IMR-90 (cell line): ENCODE data around the gene TXNDC5. TPM values are rescaled to one million over a fixed set of nuclear protein-coding genes. Genes with fewer than 3 reads are reported as not detected.

ENCODE experiments used
- ATAC-seq: fragments of 200-7000 bp; cut with Tn5 transposase; 2 replicates; pipeline ENCODE4 v1.9.1; 2020; ENCODE audit warnings: low read depth, mild to moderate bottlenecking, moderate library complexity
- BruUV-seq: library from RNA; stranded (reverse); fragments of 400-500 nt; replicated peaks from 2 replicates; lab custom pipeline; 2021; lab: Mats Ljungman, UMichigan
- CTCF ChIA-PET: fragments of 300-600 bp; formaldehyde crosslinking; extraction: SDS; loops from one replicate; lab custom pipeline; 2021; ENCODE audit warnings: antibody characterized with exemption; lab: Yijun Ruan, JAX
- POLR2A ChIA-PET: fragments of 300-600 bp; sonication (Branson Sonifier 250); formaldehyde crosslinking; loops from one replicate; lab custom pipeline; 2022; ENCODE audit warnings: antibody characterized with exemption; ENCODE audit not compliant: unreplicated experiment; lab: Charles Lee
- DNase-seq: peaks from one replicate; pipeline ENCODE4 v3.0.0; 2013
- H2AFZ ChIP-seq: replicated peaks from 2 replicates; pipeline ENCODE3; 2013; ENCODE audit warnings: low read length, mild to moderate bottlenecking; ENCODE audit not compliant: poor library complexity
- H2AK5ac ChIP-seq: 2 replicates; pipeline ENCODE4 v1.6.1; 2013; ENCODE audit warnings: low read depth, low read length, inconsistent platforms
- H2AK9ac ChIP-seq: replicated peaks from 2 replicates; pipeline ENCODE3; 2013; ENCODE audit warnings: mild to moderate bottlenecking, low read depth, low read length, moderate library complexity; ENCODE audit not compliant: poor library complexity
- H2BK120ac ChIP-seq: 2 replicates; pipeline ENCODE4 v1.6.1; 2013; ENCODE audit warnings: low read depth, low read length, inconsistent platforms
- H2BK15ac ChIP-seq: 3 replicates; pipeline ENCODE4 v1.6.1; 2013; ENCODE audit warnings: low read depth, low read length, inconsistent platforms
- H2BK20ac ChIP-seq: 2 replicates; pipeline ENCODE4 v1.6.1; 2013; ENCODE audit warnings: low read depth, mild to moderate bottlenecking, inconsistent platforms, low read length, moderate library complexity
- H2BK5ac ChIP-seq: 2 replicates; pipeline ENCODE4 v1.6.1; 2013; ENCODE audit warnings: mild to moderate bottlenecking, low read depth, low read length, inconsistent platforms; ENCODE audit not compliant: poor library complexity, severe bottlenecking
- H3K14ac ChIP-seq: replicated peaks from 2 replicates; pipeline ENCODE4 v1.6.1; 2013; ENCODE audit warnings: low read depth, low read length, inconsistent platforms
- H3K18ac ChIP-seq: 2 replicates; pipeline ENCODE4 v1.6.1; 2013; ENCODE audit warnings: low read depth, low read length, control low read depth
- H3K23ac ChIP-seq: 2 replicates; pipeline ENCODE4 v1.6.1; 2013; ENCODE audit warnings: low read depth, low read length, inconsistent platforms
- H3K27ac ChIP-seq: 2 replicates; pipeline ENCODE4 v1.5.1; 2013; ENCODE audit warnings: mild to moderate bottlenecking, control low read depth, low read length; ENCODE audit not compliant: insufficient read depth
- H3K27me3 ChIP-seq: 2 replicates; pipeline ENCODE4 v1.6.1; 2013; ENCODE audit warnings: low read length; ENCODE audit not compliant: control insufficient read depth, insufficient read depth
- H3K36me3 ChIP-seq: 2 replicates; pipeline ENCODE4 v1.6.1; 2013; ENCODE audit warnings: low read length, mixed read lengths; ENCODE audit not compliant: control insufficient read depth, insufficient read depth
- H3K4ac ChIP-seq: 2 replicates; pipeline ENCODE4 v1.6.1; 2013; ENCODE audit warnings: low read depth, low read length, inconsistent platforms
- H3K4me1 ChIP-seq: 2 replicates; pipeline ENCODE4 v1.6.1; 2013; ENCODE audit warnings: low read length, mixed read lengths; ENCODE audit not compliant: control insufficient read depth, insufficient read depth
- H3K4me2 ChIP-seq: 2 replicates; pipeline ENCODE4 v1.6.1; 2013; ENCODE audit warnings: low read depth, mild to moderate bottlenecking, control low read depth, low read length, moderate library complexity
- H3K4me3 ChIP-seq: 2 replicates; pipeline ENCODE4 v1.5.1; 2013; ENCODE audit warnings: low read depth, mild to moderate bottlenecking, control low read depth, low read length, moderate library complexity; ENCODE audit not compliant: insufficient read depth
- H3K56ac ChIP-seq: 2 replicates; pipeline ENCODE4 v1.6.1; 2013; ENCODE audit warnings: low read length, inconsistent platforms; ENCODE audit not compliant: insufficient read depth; ENCODE audit errors: extremely low read depth
- H3K79me1 ChIP-seq, 2 experiments: 2 replicates each; pipeline ENCODE4 v1.6.1; 2013; ENCODE audit warnings: low read length in 2 of 2, inconsistent platforms in 1 of 2, low read depth in 1 of 2
- H3K9ac ChIP-seq: 2 replicates; pipeline ENCODE4 v1.6.1; 2013; ENCODE audit warnings: low read depth, low read length, control low read depth
- H3K9me1 ChIP-seq: 2 replicates; pipeline ENCODE4 v1.6.1; 2013; ENCODE audit warnings: low read length, inconsistent platforms; ENCODE audit not compliant: insufficient read depth
- H3K9me3 ChIP-seq: 2 replicates; pipeline ENCODE4 v1.6.1; 2013; ENCODE audit warnings: low read length; ENCODE audit not compliant: control insufficient read depth, insufficient read depth
- H4K20me1 ChIP-seq: 2 replicates; pipeline ENCODE4 v1.6.1; 2013; ENCODE audit warnings: low read length, inconsistent platforms; ENCODE audit not compliant: insufficient read depth
- H4K5ac ChIP-seq: 2 replicates; pipeline ENCODE4 v1.6.1; 2013; ENCODE audit warnings: mild to moderate bottlenecking, low read depth, low read length, control low read depth
- H4K8ac ChIP-seq, 2 experiments: 2 replicates each; pipeline ENCODE4 v1.6.1; 2013; ENCODE audit warnings: low read depth in 2 of 2, low read length in 2 of 2, control low read depth in 1 of 2, inconsistent platforms in 1 of 2
- H4K91ac ChIP-seq: 2 replicates; pipeline ENCODE4 v1.6.1; 2013; ENCODE audit warnings: low read depth, low read length, inconsistent platforms; ENCODE audit not compliant: insufficient read depth
- BHLHE40 ChIP-seq: fragments of 150-350 bp; IDR thresholded peaks from 2 replicates; pipeline ENCODE4 v1.6.1; 2016; ENCODE audit warnings: mild to moderate bottlenecking, low read depth, low read length
- CHD1 ChIP-seq: IDR thresholded peaks from 2 replicates; pipeline ENCODE4 v1.6.1; 2012; ENCODE audit warnings: low read depth, low read length, improper control_type of control experiment
- FOS ChIP-seq: fragments of 150-350 bp; IDR thresholded peaks from 2 replicates; pipeline ENCODE4 v1.6.1; 2016; ENCODE audit warnings: low read depth, low read length
- MAFK ChIP-seq: IDR thresholded peaks from 2 replicates; pipeline ENCODE4 v1.6.1; 2012; ENCODE audit warnings: low read depth, low read length, improper control_type of control experiment
- MXI1 ChIP-seq: IDR thresholded peaks from 2 replicates; pipeline ENCODE4 v1.6.1; 2012; ENCODE audit warnings: low read depth, mild to moderate bottlenecking, low read length, moderate library complexity, borderline replicate concordance
- POLR2A ChIP-seq: IDR thresholded peaks from 2 replicates; pipeline ENCODE4 v1.6.1; 2012; ENCODE audit warnings: mild to moderate bottlenecking, low read depth, low read length
- WGBS, 2 experiments: methylation state at CpG; one replicate each; pipeline versions ENCODE4 v1.1.5 to v1.1.7; 2013; ENCODE audit warnings: missing lambda C conversion rate in 2 of 2; ENCODE audit not compliant: insufficient read length in 1 of 2; ENCODE audit errors: extremely low coverage in 2 of 2; 5-methylcytosine and 5-hydroxymethylcytosine counted together
- dilution Hi-C: fragments of 300-500 bp; cut with HindIII; formaldehyde crosslinking; loops from one replicate; pipeline ENCODE4 v1.14.3; 2018; ENCODE audit warnings: low sequenced_read_pairs; ENCODE audit not compliant: unreplicated experiment
- in situ Hi-C: fragments of 300-500 bp; cut with MboI; formaldehyde crosslinking; loops from 3 replicates; pipeline ENCODE4 v1.14.3; 2019; ENCODE audit warnings: low sequenced_read_pairs, inconsistent platforms, mixed read lengths
- intact Hi-C: fragments of 100-400 bp; cut with micrococcal nuclease; formaldehyde crosslinking; loops from 2 replicates; pipeline ENCODE4 v1.10.0; 2022
- polyA plus RNA-seq, 3 experiments: library from polyadenylated mRNA; depleted of rRNA; stranded (reverse); fragments of >200 nt; gene quantifications; 2 replicates each; pipeline ENCODE4 v1.2.3, GENCODE V29; 2012; ENCODE audit warnings: low replicate concordance in 1 of 3
- total RNA-seq: library from RNA; depleted of rRNA; stranded (reverse); fragments of >200 nt; gene quantifications from 2 replicates; pipeline ENCODE4 v1.2.3, GENCODE V29; 2012
- TF ChIP-seq, protein P1 (sequence below): fragments of 150-350 bp; IDR thresholded peaks from 2 replicates; pipeline ENCODE4 v1.6.1; 2017; ENCODE audit warnings: mild to moderate bottlenecking, antibody characterized with exemption, low read length, low read depth

The TXNDC5 gene
- total and polyA plus RNA-seq, 2 of the 4 experiments (the other 2 are of a cell fraction), result 274 to 439 TPM

DNA sequence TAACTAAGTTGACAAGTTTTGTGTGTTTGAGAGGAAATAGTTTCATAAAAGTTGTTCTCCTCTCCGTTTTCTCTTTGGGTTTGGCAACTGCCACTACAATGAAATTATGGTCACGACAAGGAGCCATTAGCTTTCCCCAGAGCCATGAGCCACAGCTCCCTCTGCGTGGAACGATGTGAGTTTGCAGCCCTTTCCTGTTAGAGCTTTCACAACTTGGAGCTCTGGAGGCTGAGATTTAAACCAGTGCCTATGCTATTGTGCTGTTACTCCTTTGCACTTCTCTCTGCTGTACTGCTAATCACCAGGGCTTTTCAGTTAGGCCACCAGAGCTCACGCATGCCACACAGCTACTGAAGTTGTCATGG, 29.3 kb upstream of the TXNDC5 start:
- Histone ChIP-seq H2BK5ac (no peak overlapping the region), H3K4ac (no peak overlapping the region), H2BK20ac (no peak overlapping the region), H4K5ac (no peak overlapping the region), H3K9ac (no peak overlapping the region), H3K9me1 (no peaks in the 10 kb centered on the region), H3K4me2 (no peak overlapping the region), H3K14ac (no peak overlapping the region), H4K20me1 (no peaks in the 10 kb centered on the region), H3K18ac (no peak overlapping the region), H3K4me3 (no peak overlapping the region), H3K56ac (no peak overlapping the region), H3K27ac (no peak overlapping the region), H2BK15ac (no peak overlapping the region), H2BK120ac (no peak overlapping the region), H4K8ac (no peak overlapping the region), H3K79me1 (no peaks in the 10 kb centered on the region), H3K23ac (no peak overlapping the region), H3K27me3 (peaks cover 3% of the 10 kb centered on the region), H2AK5ac (no peak overlapping the region), H2AK9ac (no peak overlapping the region), H2AFZ (no peak overlapping the region), H3K9me3 (no peaks in the 10 kb centered on the region), H3K4me1 (no peaks in the 10 kb centered on the region), H3K36me3 (no peaks in the 10 kb centered on the region), H4K91ac (no peak overlapping the region)
- in situ Hi-C loops (no loop called here), intact Hi-C loops (no loop called here), dilution Hi-C loops (no loop called here)
- POLR2A ChIA-PET, result no interaction called here
- BruUV-seq, result no TSS peak
- CTCF ChIA-PET, result interaction anchor here (0.6 to 1.0 kb wide), 2 partner anchors 18 to 1381 kb away, joined by 3 to 8 read pairs; no protein-coding TSS in a partner anchor
- DNase-seq (no peak), ATAC-seq (no peak)
- no CpG with 5 or more reads among the region's 5 CpGs for WGBS, 2 experiments
- TF ChIP-seq, protein P1, sequence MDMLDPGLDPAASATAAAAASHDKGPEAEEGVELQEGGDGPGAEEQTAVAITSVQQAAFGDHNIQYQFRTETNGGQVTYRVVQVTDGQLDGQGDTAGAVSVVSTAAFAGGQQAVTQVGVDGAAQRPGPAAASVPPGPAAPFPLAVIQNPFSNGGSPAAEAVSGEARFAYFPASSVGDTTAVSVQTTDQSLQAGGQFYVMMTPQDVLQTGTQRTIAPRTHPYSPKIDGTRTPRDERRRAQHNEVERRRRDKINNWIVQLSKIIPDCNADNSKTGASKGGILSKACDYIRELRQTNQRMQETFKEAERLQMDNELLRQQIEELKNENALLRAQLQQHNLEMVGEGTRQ, result no peak
- no peak for TF ChIP-seq POLR2A
- no peak for TF ChIP-seq BHLHE40
- TF ChIP-seq MAFK, result no peak
- TF ChIP-seq CHD1, result no peak
- TF ChIP-seq FOS, result no peak
- no peak for TF ChIP-seq MXI1
